RWPE2 (cell line): ENCODE measurements around the gene C1QTNF9.

Source experiments
- ATAC-seq: fragments of 200-7000 bp; cut with Tn5 transposase; 3 replicates; pipeline ENCODE4 v1.9.1; 2021; ENCODE audit warnings: low read depth
- DNase-seq: peaks from one replicate; pipeline ENCODE4 v3.0.0-alpha.2; 2020; ENCODE audit warnings: low spot score
- H3K27ac ChIP-seq: fragments of 450-650 bp; 2 replicates; pipeline ENCODE4 v1.5.1; 2017; ENCODE audit warnings: mild to moderate bottlenecking; ENCODE audit not compliant: poor library complexity, severe bottlenecking
- H3K27me3 ChIP-seq: fragments of 250-450 bp; sonication (Bioruptor Pico); 2 replicates; pipeline ENCODE4 v1.5.1; 2021; ENCODE audit warnings: mild to moderate bottlenecking, moderate library complexity; ENCODE audit not compliant: insufficient read depth, poor library complexity, severe bottlenecking
- H3K36me3 ChIP-seq: fragments of 250-450 bp; sonication (Bioruptor Pico); 2 replicates; pipeline ENCODE4 v1.5.1; 2020; ENCODE audit warnings: low read depth, mild to moderate bottlenecking, moderate library complexity
- H3K4me1 ChIP-seq: fragments of 250-450 bp; sonication (Bioruptor Pico); 2 replicates; pipeline ENCODE4 v1.5.1; 2021; ENCODE audit warnings: mild to moderate bottlenecking, moderate library complexity; ENCODE audit not compliant: insufficient read depth, poor library complexity, severe bottlenecking
- H3K4me3 ChIP-seq: fragments of 250-450 bp; sonication (Bioruptor Pico); 2 replicates; pipeline ENCODE4 v1.5.1; 2021; ENCODE audit warnings: mild to moderate bottlenecking, moderate library complexity; ENCODE audit not compliant: severe bottlenecking
- H3K9me3 ChIP-seq: fragments of 250-450 bp; sonication (Bioruptor Pico); 2 replicates; pipeline ENCODE4 v1.5.1; 2021; ENCODE audit warnings: mild to moderate bottlenecking, moderate library complexity; ENCODE audit not compliant: severe bottlenecking
- CTCF ChIP-seq: fragments of 450-650 bp; IDR thresholded peaks from one replicate; pipeline ENCODE4 v1.5.1; 2017; ENCODE audit warnings: mild to moderate bottlenecking, moderate library complexity; ENCODE audit not compliant: poor library complexity, severe bottlenecking

The C1QTNF9 gene

GRCh38 chr13:24280720-24281119, 28.7 kb upstream of the C1QTNF9 start:
- Histone ChIP-seq H3K9me3 (no peaks in the 10 kb centered on the region), H3K27me3 (no peaks in the 10 kb centered on the region), H3K4me3 (no peak overlapping the region), H3K36me3 (no peaks in the 10 kb centered on the region), H3K27ac (no peak overlapping the region), H3K4me1 (no peaks in the 10 kb centered on the region)
- DNase-seq (no peak), ATAC-seq (no peak)
- no peak for TF ChIP-seq CTCF

- DNase-seq (no peak), ATAC-seq (no peak)
- H3K27me3 ChIP-seq, result no peaks in the 10 kb centered on the region
- H3K9me3 ChIP-seq, result no peaks in the 10 kb centered on the region
- no peak overlapping the region for H3K27ac ChIP-seq
- TF ChIP-seq CTCF, result no peak
- H3K4me3 ChIP-seq, result no peak overlapping the region
- H3K36me3 ChIP-seq, result no peaks in the 10 kb centered on the region
- no peaks in the 10 kb centered on the region for H3K4me1 ChIP-seq
Observed at GRCh38 chr13:24281188-24282008, 28.0 kb upstream of the C1QTNF9 start.

GRCh38 chr13:24282256-24282655, 27.1 kb upstream of the C1QTNF9 start:
- no peak overlapping the region for H3K4me3 ChIP-seq
- DNase-seq (no peak), ATAC-seq (no peak)
- H3K4me1 ChIP-seq, result no peaks in the 10 kb centered on the region
- no peaks in the 10 kb centered on the region for H3K27me3 ChIP-seq
- no peaks in the 10 kb centered on the region for H3K9me3 ChIP-seq
- no peaks in the 10 kb centered on the region for H3K36me3 ChIP-seq
- H3K27ac ChIP-seq, result no peak overlapping the region
- no peak for TF ChIP-seq CTCF

GRCh38 chr13:24284889-24285565, 24.4 kb upstream of the C1QTNF9 start:
- no peak overlapping the region for H3K4me3 ChIP-seq
- no peaks in the 10 kb centered on the region for H3K36me3 ChIP-seq
- H3K4me1 ChIP-seq, result no peaks in the 10 kb centered on the region
- H3K9me3 ChIP-seq, result no peaks in the 10 kb centered on the region
- TF ChIP-seq CTCF, result no peak
- no peak for DNase-seq
- ATAC-seq, result no peak
- H3K27me3 ChIP-seq, result no peaks in the 10 kb centered on the region
- H3K27ac ChIP-seq, result no peak overlapping the region

- no peaks in the 10 kb centered on the region for H3K4me1 ChIP-seq
- no peak for DNase-seq
- ATAC-seq, result no peak
- H3K27me3 ChIP-seq, result no peaks in the 10 kb centered on the region
- H3K4me3 ChIP-seq, result no peak overlapping the region
- no peaks in the 10 kb centered on the region for H3K9me3 ChIP-seq
- no peak overlapping the region for H3K27ac ChIP-seq
- no peak for TF ChIP-seq CTCF
- H3K36me3 ChIP-seq, result no peaks in the 10 kb centered on the region
Observed at GRCh38 chr13:24286624-24287023, 22.8 kb upstream of the C1QTNF9 start.
